Measurements from ENCODE around the gene ZNF14.

DNA sequence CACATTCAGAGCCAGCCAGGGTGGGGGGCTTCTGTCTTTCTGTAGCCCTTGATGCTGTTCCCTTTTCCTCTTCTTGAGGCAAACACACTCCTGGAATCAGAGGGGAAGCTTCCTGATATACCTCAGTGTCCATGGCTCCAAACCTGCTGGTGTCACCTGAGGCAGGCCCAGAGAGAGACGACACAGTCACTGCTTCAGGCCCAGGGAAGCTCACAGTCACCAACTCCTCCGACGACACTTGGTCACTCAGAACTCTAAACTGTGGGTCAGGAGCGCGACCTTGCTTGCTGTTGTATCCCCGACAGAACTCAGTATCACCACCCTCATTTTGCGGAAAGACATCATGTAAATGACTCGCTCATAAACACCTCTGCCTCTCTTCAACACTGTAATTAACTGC is 70.6 kb downstream of the ZNF14 start:
- TF ChIP-seq EZH2 (IDR thresholded peaks at IDR 0.05) (no peak), POLR2AphosphoS5 (IDR thresholded peaks at IDR 0.05; ENCODE audit: borderline replicate concordance, low read depth, low read length) (peak; percentile 6; the same call in 1 of the 2 replicates), FOXP2 (optimal IDR thresholded peaks at IDR 0.05; ENCODE audit: control extremely low read depth, extremely low read length, insufficient read depth) (no peak)
